CD14-positive monocyte (primary cell): ENCODE measurements around the gene AMPD3. TPM values are rescaled to one million over a fixed set of nuclear protein-coding genes. Genes with fewer than 3 reads are reported as not detected.

Source experiments
- DNase-seq, 3 donors: peaks; one replicate each; pipeline ENCODE4 v3.0.0-alpha.2; 2011 to 2022
- H2AFZ ChIP-seq: 2 replicates; pipeline ENCODE4 v1.6.0; 2012; ENCODE audit warnings: mild to moderate bottlenecking, low read depth, low read length, inconsistent platforms; ENCODE audit not compliant: insufficient read depth, poor library complexity, severe bottlenecking
- H3K27ac ChIP-seq, 2 donors: 1 replicate in 1 of 2; 2 replicates in 1 of 2; pipeline ENCODE4 v1.5.1; 2012 to 2013; ENCODE audit warnings: low read length in 2 of 2, control low read depth in 1 of 2, inconsistent platforms in 1 of 2, low read depth in 1 of 2, mild to moderate bottlenecking in 1 of 2
- H3K27me3 ChIP-seq, 2 donors: one replicate each; pipeline versions ENCODE4 v1.6.0 to v1.6.1; 2011 to 2013; ENCODE audit warnings: low read length in 2 of 2; ENCODE audit not compliant: control insufficient read depth in 2 of 2, insufficient read depth in 2 of 2
- H3K36me3 ChIP-seq, 2 donors: replicated peaks in 1 of 2; 1 replicate in 1 of 2; 2 replicates in 1 of 2; pipeline versions ENCODE4 v1.5.1 to v1.6.1; 2012 to 2013; ENCODE audit warnings: low read length in 2 of 2, control low read depth in 1 of 2, inconsistent platforms in 1 of 2, mild to moderate bottlenecking in 1 of 2; ENCODE audit not compliant: insufficient read depth in 2 of 2, control insufficient read depth in 1 of 2
- H3K4me1 ChIP-seq, 2 donors: 1 replicate in 1 of 2; 2 replicates in 1 of 2; pipeline versions ENCODE4 v1.5.1 to v1.6.1; 2012 to 2013; ENCODE audit warnings: low read length in 2 of 2, control low read depth in 1 of 2, inconsistent platforms in 1 of 2, mild to moderate bottlenecking in 1 of 2, moderate library complexity in 1 of 2; ENCODE audit not compliant: insufficient read depth in 2 of 2, control insufficient read depth in 1 of 2
- H3K4me2 ChIP-seq: replicated peaks from 2 replicates; pipeline ENCODE3; 2012; ENCODE audit warnings: low read length, moderate library complexity, mild to moderate bottlenecking; ENCODE audit not compliant: poor library complexity, severe bottlenecking; ENCODE audit errors: extremely low read depth
- H3K4me3 ChIP-seq, 3 experiments: fragments of 200-600 bp in 1 of 3; sonication (generic) in 1 of 3; replicated peaks in 1 of 3; 1 replicate in 2 of 3; 2 replicates in 1 of 3; pipeline ENCODE4 v1.5.1; 2011 to 2013; ENCODE audit warnings: low read length in 3 of 3, mild to moderate bottlenecking in 3 of 3, control low read depth in 2 of 3, low read depth in 2 of 3, inconsistent platforms in 1 of 3, moderate library complexity in 1 of 3
- H3K79me2 ChIP-seq: 2 replicates; pipeline ENCODE4 v1.6.0; 2012; ENCODE audit warnings: mild to moderate bottlenecking, control low read depth, inconsistent platforms, low read length, moderate library complexity; ENCODE audit not compliant: insufficient read depth
- H3K9ac ChIP-seq: 2 replicates; pipeline ENCODE4 v1.6.0; 2017; ENCODE audit warnings: low read length, mild to moderate bottlenecking; ENCODE audit not compliant: insufficient read depth, poor library complexity, severe bottlenecking
- H3K9me3 ChIP-seq, 2 donors: replicated peaks in 1 of 2; 1 replicate in 1 of 2; 2 replicates in 1 of 2; pipeline versions ENCODE4 v1.5.1 to v1.6.1; 2012 to 2013; ENCODE audit warnings: low read length in 2 of 2, control low read depth in 1 of 2; ENCODE audit not compliant: control insufficient read depth in 1 of 2, insufficient read depth in 1 of 2
- H4K20me1 ChIP-seq: 2 replicates; pipeline ENCODE4 v1.6.0; 2012; ENCODE audit warnings: mild to moderate bottlenecking, low read length, control low read depth, moderate library complexity; ENCODE audit not compliant: insufficient read depth
- H3K27ac Mint-ChIP-seq, 7 donors: one replicate each; pipeline ENCODE4 v1.8.0; 2020; ENCODE audit warnings: mild to moderate bottlenecking in 7 of 7, mixed read lengths in 7 of 7, moderate library complexity in 6 of 7, inconsistent platforms in 2 of 7
- H3K27me3 Mint-ChIP-seq, 3 donors: one replicate each; pipeline ENCODE4 v1.8.0; 2021 to 2022; ENCODE audit warnings: low read depth in 3 of 3, mild to moderate bottlenecking in 3 of 3, mixed read lengths in 3 of 3, moderate library complexity in 3 of 3, inconsistent platforms in 1 of 3
- H3K36me3 Mint-ChIP-seq, 2 donors: one replicate each; pipeline ENCODE4 v1.8.0; 2020; ENCODE audit warnings: mixed read lengths in 2 of 2, inconsistent platforms in 1 of 2, mild to moderate bottlenecking in 1 of 2
- H3K4me1 Mint-ChIP-seq: one replicate; pipeline ENCODE4 v1.8.0; 2020; ENCODE audit warnings: mild to moderate bottlenecking, mixed read lengths
- H3K4me3 Mint-ChIP-seq, 2 donors: one replicate each; pipeline ENCODE4 v1.8.0; 2020; ENCODE audit warnings: mild to moderate bottlenecking in 2 of 2, mixed read lengths in 2 of 2, moderate library complexity in 1 of 2
- H3K9me3 Mint-ChIP-seq, 7 donors: one replicate each; pipeline ENCODE4 v1.8.0; 2020 to 2022; ENCODE audit warnings: mixed read lengths in 7 of 7, mild to moderate bottlenecking in 6 of 7, moderate library complexity in 6 of 7, inconsistent platforms in 2 of 7
- CTCF ChIP-seq: fragments of 200-600 bp; IDR thresholded peaks from one replicate; pipeline ENCODE4 v1.8.0; 2022; ENCODE audit warnings: antibody characterized with exemption, mild to moderate bottlenecking
- WGBS: methylation state at CpG from one replicate; pipeline ENCODE4 v1.1.5; 2013; ENCODE audit warnings: missing lambda C conversion rate; ENCODE audit not compliant: insufficient coverage; 5-methylcytosine and 5-hydroxymethylcytosine counted together
- intact Hi-C, 2 donors: fragments of 100-400 bp; cut with micrococcal nuclease; formaldehyde crosslinking; loops; one replicate each; pipeline versions ENCODE4 v1.15.0 to v1.15.1; 2023
- polyA plus RNA-seq, 3 donors: library from polyadenylated mRNA; depleted of rRNA in 1 of 3; unstranded in 2 of 3; stranded (reverse) in 1 of 3; fragments of 300-500 nt in 2 of 3; fragments of >200 nt in 1 of 3; fragmentation: Illumina TruSeq in 2 of 3; gene quantifications; 1 replicate in 2 of 3; 2 replicates in 1 of 3; pipeline ENCODE4 v1.2.3, GENCODE V29; 2012 to 2021

The AMPD3 gene
- polyA plus RNA-seq, 3 donors = 10.5 to 24.3 (median 14.3) TPM

- H3K4me3 Mint-ChIP-seq = no peak overlapping the region
These were observed 11.9 kb upstream of the AMPD3 start for GRCh38 chr11:10443152-10443551.

GRCh38 chr11:10443721-10444235, 11.3 kb upstream of the AMPD3 start:
- Histone ChIP-seq H3K4me3 (no peak overlapping the region), H2AFZ (no peak overlapping the region), H3K27me3 (no peaks in the 10 kb centered on the region), H3K4me1 (peaks cover 9 to 16% of the 10 kb centered on the region in 2 donors), H3K9me3 (no peaks in the 10 kb centered on the region), H4K20me1 (no peaks in the 10 kb centered on the region), H3K79me2 (no peaks in the 10 kb centered on the region), H3K36me3 (no peaks in the 10 kb centered on the region), H3K9ac (no peak overlapping the region), H3K27ac (no peak overlapping the region), H3K4me2 (no peak overlapping the region)
- peaks cover 0 to 2% (median 0%) of the 10 kb centered on the region in 3 donors for H3K27me3 Mint-ChIP-seq
- intact Hi-C loops = no loop called here
- peaks cover 23% of the 10 kb centered on the region for H3K4me1 Mint-ChIP-seq
- no peak for TF ChIP-seq CTCF
- no peak overlapping the region for H3K27ac Mint-ChIP-seq
- H3K36me3 Mint-ChIP-seq = peaks cover 2 to 8% of the 10 kb centered on the region in 2 donors
- peak in 1 of 3 donors; percentile 29 for DNase-seq
- H3K9me3 Mint-ChIP-seq = peaks cover 0 to 4% (median 1%) of the 10 kb centered on the region in 7 donors
- H3K4me3 Mint-ChIP-seq = no peak overlapping the region
- no CpG with 5 or more reads among the region's 4 CpGs for WGBS

More at GRCh38 chr11:10443152-10443551, 11.9 kb upstream of the AMPD3 start:
- Histone ChIP-seq H2AFZ (no peak overlapping the region), H4K20me1 (no peaks in the 10 kb centered on the region), H3K9me3 (no peaks in the 10 kb centered on the region), H3K27me3 (no peaks in the 10 kb centered on the region), H3K9ac (no peak overlapping the region), H3K4me3 (no peak overlapping the region), H3K4me1 (peaks cover 9 to 18% of the 10 kb centered on the region in 2 donors), H3K36me3 (no peaks in the 10 kb centered on the region), H3K79me2 (no peaks in the 10 kb centered on the region), H3K4me2 (no peak overlapping the region), H3K27ac (no peak overlapping the region)
- TF ChIP-seq CTCF = no peak
- H3K36me3 Mint-ChIP-seq = peaks cover 2 to 8% of the 10 kb centered on the region in 2 donors
- H3K9me3 Mint-ChIP-seq = peaks cover 0 to 4% (median 1%) of the 10 kb centered on the region in 7 donors
- DNase-seq = no peak
- H3K27ac Mint-ChIP-seq = peak overlapping the region in 1 of 7 donors; percentile 25
- intact Hi-C loops = no loop called here
- H3K4me1 Mint-ChIP-seq = peaks cover 23% of the 10 kb centered on the region
- WGBS = 95% methylated on average over 4 of the region's 7 CpGs
- peaks cover 0 to 2% (median 0%) of the 10 kb centered on the region in 3 donors for H3K27me3 Mint-ChIP-seq
